GM12878 (cell line): ENCODE measurements around the gene ATP5PO. TPM values are rescaled to one million over a fixed set of nuclear protein-coding genes. Genes with fewer than 3 reads are reported as not detected.

Experiments
- ATAC-seq: fragments of 200-7000 bp; cut with Tn5 transposase; 3 replicates; pipeline ENCODE4 v1.9.1; 2020; ENCODE audit warnings: mild to moderate bottlenecking, moderate library complexity
- BruUV-seq: library from RNA; stranded (reverse); fragments of 400-500 nt; replicated peaks from 2 replicates; lab custom pipeline; 2021; lab: Mats Ljungman, UMichigan
- CTCF ChIA-PET: fragments of 300-600 bp; sonication (Branson Sonifier 250); formaldehyde crosslinking; extraction: SDS; loops from one replicate; lab custom pipeline; 2021; ENCODE audit warnings: inconsistent platforms; lab: Yijun Ruan, JAX
- POLR2A ChIA-PET: fragments of 350-600 bp; formaldehyde crosslinking; extraction: SDS; loops from one replicate; lab custom pipeline; 2021; ENCODE audit warnings: inconsistent platforms; lab: Charles Lee
- RAD21 ChIA-PET: fragments of 300-600 bp; sonication (Branson Sonifier 250); formaldehyde crosslinking; loops from one replicate; lab custom pipeline; 2023; ENCODE audit warnings: antibody characterized with exemption; ENCODE audit not compliant: unreplicated experiment; lab: Charles Lee
- SMC1A ChIA-PET: fragments of 300-600 bp; sonication (Branson Sonifier 250); formaldehyde crosslinking; loops from one replicate; lab custom pipeline; 2023; ENCODE audit not compliant: unreplicated experiment, uncharacterized antibody; lab: Charles Lee
- DNase-seq: peaks from one replicate; pipeline ENCODE4 v3.0.0-alpha.2; 2011; ENCODE audit warnings: low read depth, low spot score
- FAIRE-seq: peaks from 3 replicates; lab custom pipeline; 2011; peaks lifted over from hg19 to GRCh38; lab: Jason Lieb, UNC
- H2AFZ ChIP-seq: 2 replicates; pipeline ENCODE4 v1.6.0; 2011; ENCODE audit warnings: low read depth, low read length, control low read depth; ENCODE audit not compliant: control insufficient read depth
- H3K27ac ChIP-seq: 2 replicates; pipeline ENCODE4 v1.5.1; 2011; ENCODE audit warnings: control low read depth; ENCODE audit not compliant: control insufficient read depth, insufficient read depth
- H3K27me3 ChIP-seq, 2 experiments: replicated peaks in 1 of 2; 2 replicates each; pipeline versions ENCODE4 v1.6.0 to v1.6.1; 2011; ENCODE audit warnings: low read length in 1 of 2; ENCODE audit not compliant: control insufficient read depth in 2 of 2, insufficient read depth in 2 of 2
- H3K36me3 ChIP-seq, 2 experiments: 2 replicates each; pipeline ENCODE4 v1.5.1; 2011; ENCODE audit warnings: low read length in 1 of 2; ENCODE audit not compliant: control insufficient read depth in 2 of 2, insufficient read depth in 2 of 2
- H3K4me1 ChIP-seq: 2 replicates; pipeline ENCODE4 v1.6.1; 2011; ENCODE audit warnings: mild to moderate bottlenecking, low read length, moderate library complexity, mixed read lengths; ENCODE audit not compliant: control insufficient read depth, insufficient read depth
- H3K4me2 ChIP-seq: 2 replicates; pipeline ENCODE4 v1.6.0; 2011; ENCODE audit warnings: control low read depth; ENCODE audit not compliant: control insufficient read depth, insufficient read depth
- H3K4me3 ChIP-seq: fragments of 200-600 bp; sonication (generic); 2 replicates; pipeline ENCODE4 v1.5.1; 2016
- H3K79me2 ChIP-seq: 2 replicates; pipeline ENCODE4 v1.6.0; 2011; ENCODE audit warnings: low read length; ENCODE audit not compliant: control insufficient read depth, insufficient read depth
- H3K9ac ChIP-seq: 2 replicates; pipeline ENCODE4 v1.8.0; 2011; ENCODE audit warnings: low read length, control low read depth, mixed read lengths; ENCODE audit not compliant: control insufficient read depth, insufficient read depth
- H3K9me3 ChIP-seq: replicated peaks from 3 replicates; pipeline ENCODE4 v1.5.1; 2011; ENCODE audit warnings: mild to moderate bottlenecking, low read length; ENCODE audit not compliant: control insufficient read depth, insufficient read depth
- H4K20me1 ChIP-seq: 2 replicates; pipeline ENCODE4 v1.6.0; 2011; ENCODE audit not compliant: control insufficient read depth, insufficient read depth
- BACH1 ChIP-seq: fragments of 450-650 bp; IDR thresholded peaks from 2 replicates; pipeline ENCODE4 v1.6.1; 2017; ENCODE audit warnings: mild to moderate bottlenecking, borderline replicate concordance
- BCL11A ChIP-seq: IDR thresholded peaks from 2 replicates; pipeline ENCODE4 v1.6.1; 2011; ENCODE audit warnings: low read depth, low read length
- CUX1 ChIP-seq: IDR thresholded peaks from 2 replicates; pipeline ENCODE4 v1.6.1; 2012; ENCODE audit warnings: improper control_type of control experiment, low read depth, low read length; ENCODE audit not compliant: insufficient replicate concordance
- EED ChIP-seq: sonication (generic); IDR thresholded peaks from 2 replicates; pipeline ENCODE4 v1.6.1; 2016; ENCODE audit warnings: antibody characterized with exemption, low read depth
- KLF5 ChIP-seq: fragments of 450-650 bp; IDR thresholded peaks from 2 replicates; pipeline ENCODE4 v1.6.1; 2014; ENCODE audit warnings: mild to moderate bottlenecking; ENCODE audit not compliant: partially characterized antibody
- NR2C2 ChIP-seq: IDR thresholded peaks from 2 replicates; pipeline ENCODE4 v1.6.1; 2011; ENCODE audit warnings: borderline replicate concordance, low read depth; ENCODE audit not compliant: control insufficient read depth, insufficient read length
- POLR2A ChIP-seq: IDR thresholded peaks from 2 replicates; pipeline ENCODE4 v1.6.1; 2011; ENCODE audit warnings: low read depth, mild to moderate bottlenecking, low read length
- RCOR1 ChIP-seq: conservative IDR thresholded peaks from 2 replicates; pipeline ENCODE4 v1.6.1; 2012; ENCODE audit warnings: low read depth, low read length, improper control_type of control experiment
- RELA ChIP-seq: fragments of 450-650 bp; IDR thresholded peaks from 2 replicates; pipeline ENCODE4 v1.8.0; 2014; ENCODE audit warnings: borderline replicate concordance; ENCODE audit not compliant: partially characterized antibody
- RELB ChIP-seq: fragments of 450-650 bp; IDR thresholded peaks from 2 replicates; pipeline ENCODE4 v1.6.1; 2017; ENCODE audit warnings: low read depth, mild to moderate bottlenecking, moderate library complexity
- SMC3 ChIP-seq: IDR thresholded peaks from 2 replicates; pipeline ENCODE4 v1.6.1; 2011; ENCODE audit warnings: low read length, improper control_type of control experiment, borderline replicate concordance
- SREBF2 ChIP-seq: IDR thresholded peaks from 2 replicates; pipeline ENCODE4 v1.6.1; 2012; ENCODE audit warnings: mild to moderate bottlenecking, low read length
- YBX1 ChIP-seq: fragments of 450-650 bp; IDR thresholded peaks from 2 replicates; pipeline ENCODE4 v1.6.1; 2016; ENCODE audit warnings: antibody characterized with exemption
- YY1 ChIP-seq: IDR thresholded peaks from 2 replicates; pipeline ENCODE4 v1.6.1; 2011; ENCODE audit warnings: low read depth, mild to moderate bottlenecking, low read length
- WGBS: methylation state at CpG from one replicate; pipeline ENCODE4 v1.1.6; 2016; ENCODE audit warnings: low lambda C conversion rate; ENCODE audit not compliant: insufficient replicate concordance, insufficient coverage; ENCODE audit errors: missing lambda C conversion rate; 5-methylcytosine and 5-hydroxymethylcytosine counted together
- in situ Hi-C: fragments of 300-500 bp; cut with MboI; formaldehyde crosslinking; loops from 9 replicates; pipeline ENCODE4 v1.14.3; 2018; ENCODE audit warnings: mixed read lengths
- intact Hi-C: fragments of 100-400 bp; cut with micrococcal nuclease; formaldehyde crosslinking; loops from one replicate; pipeline ENCODE4 v1.14.2; 2022; ENCODE audit not compliant: unreplicated experiment
- polyA plus RNA-seq, 11 experiments: library from polyadenylated mRNA; depleted of rRNA in 4 of 11; unstranded in 6 of 11; stranded (reverse) in 5 of 11; fragments of >200 nt; fragmentation: Nextera tagmentation in 4 of 11; fragmentation: Illumina TruSeq in 1 of 11; extraction: Ambion mirVana in 4 of 11; extraction: Trizol in 1 of 11; gene quantifications; 1 replicate in 1 of 11; 2 replicates in 10 of 11; pipeline versions ENCODE4 v1.2.1 to v1.2.3, GENCODE V29; 2011 to 2016; ENCODE audit warnings: inconsistent platforms in 2 of 11, missing spikeins in 2 of 11, low read depth in 1 of 11
- total RNA-seq, 4 experiments: library from RNA; depleted of rRNA in 3 of 4; stranded (reverse); fragments of >200 nt in 3 of 4; fragmentation: Illumina TruSeq in 1 of 4; extraction: Trizol in 1 of 4; gene quantifications; 2 replicates each; pipeline versions ENCODE4 v1.2.1 to v1.2.3, GENCODE V29; 2013 to 2021
- TF ChIP-seq, protein P1 (sequence below): fragments of 450-650 bp; IDR thresholded peaks from 2 replicates; pipeline ENCODE4 v1.6.1; 2016; ENCODE audit warnings: mild to moderate bottlenecking

The ATP5PO gene
- total and polyA plus RNA-seq, 10 of the 15 experiments (the other 5 are each of a cell fraction or from before 2014, with no cell fraction given) = 251 to 1,656 (median 470) TPM

DNA sequence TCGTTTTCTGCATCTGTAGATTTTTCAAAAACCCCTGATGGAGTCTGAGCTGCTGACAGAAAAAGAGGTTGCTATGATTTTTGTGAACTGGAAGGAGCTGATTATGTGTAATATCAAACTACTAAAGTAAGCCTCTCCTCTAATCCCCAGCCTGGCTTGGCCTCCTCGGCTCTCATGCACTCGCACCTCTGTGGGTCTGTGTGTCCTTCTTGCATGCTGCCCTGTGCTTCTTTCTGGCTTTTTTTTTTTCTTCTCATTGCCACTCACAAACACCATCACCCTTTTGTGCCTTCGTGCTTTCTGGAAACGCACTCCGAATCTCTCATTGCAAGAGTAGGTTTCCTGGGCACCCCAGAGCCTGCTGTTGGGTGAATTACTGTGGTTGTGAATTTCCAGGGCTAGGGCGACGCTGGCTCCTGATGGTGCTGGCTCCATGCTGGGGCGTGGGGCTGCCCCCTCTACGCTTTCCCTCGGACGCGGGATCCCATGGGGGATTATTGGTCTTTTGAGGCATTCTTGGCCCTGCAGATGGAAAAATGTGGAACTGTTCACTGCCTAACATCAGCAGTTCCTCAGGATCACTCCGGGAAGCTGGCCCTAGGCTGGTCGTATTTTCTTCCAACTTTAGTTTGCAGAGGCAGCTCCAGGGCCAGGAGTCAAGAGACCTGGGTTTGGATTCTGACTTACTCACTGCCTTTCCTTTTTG is 56.8 kb downstream of the ATP5PO start:
- CTCF ChIA-PET = interaction anchor here (0.7 kb wide), 1 partner anchor 802 kb away, joined by 3 read pairs; no protein-coding TSS in a partner anchor
- no peak for ATAC-seq
- TF ChIP-seq SMC3 = no peak
- no peak for TF ChIP-seq RCOR1
- TF ChIP-seq BCL11A = no peak
- TF ChIP-seq YY1 = no peak
- no peak for TF ChIP-seq EED
- TF ChIP-seq NR2C2 = no peak
- TF ChIP-seq RELA = no peak
- no peak for TF ChIP-seq RELB
- no peak for TF ChIP-seq POLR2A
- no peak for TF ChIP-seq YBX1
- no peak for TF ChIP-seq SREBF2
- no peak for TF ChIP-seq KLF5
- no peak for TF ChIP-seq BACH1
- TF ChIP-seq CUX1 = no peak
- TF ChIP-seq, protein P1, sequence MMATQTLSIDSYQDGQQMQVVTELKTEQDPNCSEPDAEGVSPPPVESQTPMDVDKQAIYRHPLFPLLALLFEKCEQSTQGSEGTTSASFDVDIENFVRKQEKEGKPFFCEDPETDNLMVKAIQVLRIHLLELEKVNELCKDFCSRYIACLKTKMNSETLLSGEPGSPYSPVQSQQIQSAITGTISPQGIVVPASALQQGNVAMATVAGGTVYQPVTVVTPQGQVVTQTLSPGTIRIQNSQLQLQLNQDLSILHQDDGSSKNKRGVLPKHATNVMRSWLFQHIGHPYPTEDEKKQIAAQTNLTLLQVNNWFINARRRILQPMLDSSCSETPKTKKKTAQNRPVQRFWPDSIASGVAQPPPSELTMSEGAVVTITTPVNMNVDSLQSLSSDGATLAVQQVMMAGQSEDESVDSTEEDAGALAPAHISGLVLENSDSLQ = no peak

More for the DNA sequence above, 56.8 kb downstream of the ATP5PO start:
- Histone ChIP-seq H3K4me1 (no peaks in the 10 kb centered on the region), H3K79me2 (no peaks in the 10 kb centered on the region), H3K9me3 (no peaks in the 10 kb centered on the region), H3K9ac (no peak overlapping the region), H3K36me3 (no peaks in the 10 kb centered on the region), H4K20me1 (no peaks in the 10 kb centered on the region), H3K4me2 (no peak overlapping the region), H3K27me3 (no peaks in the 10 kb centered on the region), H3K4me3 (no peak overlapping the region), H3K27ac (no peak overlapping the region), H2AFZ (no peak overlapping the region)
- intact Hi-C loops (no loop called here), in situ Hi-C loops (no loop called here)
- FAIRE-seq (no peak), DNase-seq (no peak)
- 24% methylated on average over 15 of the region's 15 CpGs for WGBS
- RAD21 ChIA-PET = no interaction called here
- no TSS peak for BruUV-seq
- SMC1A ChIA-PET = no interaction called here
- POLR2A ChIA-PET = no interaction called here
